Osteoblast (primary cell): Measurements from ENCODE around the gene FRMD4B. TPM values are rescaled to one million over a fixed set of nuclear protein-coding genes. Genes with fewer than 3 reads are reported as not detected.

ENCODE experiments used
- DNase-seq: peaks from one replicate; pipeline ENCODE4 v3.0.0; 2011; ENCODE audit warnings: low spot score, mixed read lengths; ENCODE audit not compliant: insufficient read length; ENCODE audit errors: missing footprints
- H2AFZ ChIP-seq: 2 replicates; pipeline ENCODE4 v1.6.0; 2011; ENCODE audit warnings: mild to moderate bottlenecking, low read length
- H3K27ac ChIP-seq: 2 replicates; pipeline ENCODE4 v1.5.1; 2011; ENCODE audit warnings: mild to moderate bottlenecking, low read depth, low read length, moderate library complexity
- H3K27me3 ChIP-seq: 2 replicates; pipeline ENCODE4 v1.6.0; 2012; ENCODE audit warnings: mild to moderate bottlenecking, control low read depth, inconsistent platforms, low read length, moderate library complexity; ENCODE audit not compliant: insufficient read depth
- H3K36me3 ChIP-seq: 2 replicates; pipeline ENCODE4 v1.5.1; 2011; ENCODE audit warnings: mild to moderate bottlenecking, low read length, control low read depth, moderate library complexity; ENCODE audit not compliant: insufficient read depth
- H3K4me1 ChIP-seq: 2 replicates; pipeline ENCODE4 v1.5.1; 2011; ENCODE audit warnings: mild to moderate bottlenecking, low read length, control low read depth, moderate library complexity; ENCODE audit not compliant: insufficient read depth
- H3K4me2 ChIP-seq: 2 replicates; pipeline ENCODE4 v1.6.0; 2011; ENCODE audit warnings: mild to moderate bottlenecking, low read length; ENCODE audit not compliant: insufficient read depth
- H3K4me3 ChIP-seq: fragments of 200-600 bp; sonication (generic); 3 replicates; pipeline ENCODE4 v1.5.1; 2012; ENCODE audit warnings: mild to moderate bottlenecking, low read length, inconsistent platforms; ENCODE audit not compliant: insufficient read depth
- H3K79me2 ChIP-seq: 2 replicates; pipeline ENCODE4 v1.6.0; 2012; ENCODE audit warnings: mild to moderate bottlenecking, low read length, control low read depth, inconsistent platforms; ENCODE audit not compliant: insufficient read depth
- H3K9me3 ChIP-seq: 2 replicates; pipeline ENCODE4 v1.5.1; 2011; ENCODE audit warnings: low read depth, low read length, control low read depth
- H4K20me1 ChIP-seq: 2 replicates; pipeline ENCODE4 v1.6.0; 2012; ENCODE audit warnings: mild to moderate bottlenecking, low read length, control low read depth; ENCODE audit not compliant: insufficient read depth
- total RNA-seq: library from RNA; depleted of rRNA; stranded (reverse); fragments of >200 nt; gene quantifications from 2 replicates; pipeline ENCODE4 v1.2.3, GENCODE V29; 2012
- TF ChIP-seq, protein P1 (sequence below): IDR thresholded peaks from 2 replicates; pipeline ENCODE4 v1.5.1; 2011; ENCODE audit warnings: mild to moderate bottlenecking, low read depth, low read length, moderate library complexity; ENCODE audit errors: extremely low read depth

The FRMD4B gene
- total RNA-seq, 1 donor: 0.72 TPM

DNA sequence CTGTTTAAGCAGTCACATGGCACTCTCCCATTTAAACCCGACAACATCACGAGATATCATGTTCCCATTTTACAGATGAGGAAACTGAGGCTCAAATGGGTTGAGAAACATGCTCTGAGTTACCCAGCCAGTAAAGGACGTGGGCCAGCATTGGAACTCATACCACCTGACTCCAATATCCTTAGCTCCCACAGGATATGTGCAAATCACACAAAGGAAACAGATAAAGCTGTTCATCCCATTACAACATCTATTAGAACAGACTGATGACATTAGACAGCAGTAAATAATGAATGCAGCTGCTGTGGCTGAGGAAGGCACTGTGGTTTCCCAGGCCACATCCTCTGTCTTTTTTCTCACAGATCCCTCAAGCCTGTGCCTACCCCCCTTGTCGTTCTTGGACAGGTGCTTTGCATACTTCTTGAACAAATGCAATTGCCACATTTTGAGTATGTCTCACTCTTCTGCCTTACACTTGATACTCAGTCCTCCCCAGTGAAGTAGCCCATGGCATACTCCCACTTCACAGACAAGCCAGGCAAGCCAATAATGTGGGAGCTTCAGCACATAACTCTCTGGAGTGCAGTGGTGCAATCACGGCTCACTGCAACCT lies 17.7 kb downstream of the FRMD4B start:
- no peak overlapping the region for H3K4me2 ChIP-seq
- no peaks in the 10 kb centered on the region for H3K36me3 ChIP-seq
- DNase-seq: no peak
- no peaks in the 10 kb centered on the region for H3K79me2 ChIP-seq
- TF ChIP-seq, protein P1, sequence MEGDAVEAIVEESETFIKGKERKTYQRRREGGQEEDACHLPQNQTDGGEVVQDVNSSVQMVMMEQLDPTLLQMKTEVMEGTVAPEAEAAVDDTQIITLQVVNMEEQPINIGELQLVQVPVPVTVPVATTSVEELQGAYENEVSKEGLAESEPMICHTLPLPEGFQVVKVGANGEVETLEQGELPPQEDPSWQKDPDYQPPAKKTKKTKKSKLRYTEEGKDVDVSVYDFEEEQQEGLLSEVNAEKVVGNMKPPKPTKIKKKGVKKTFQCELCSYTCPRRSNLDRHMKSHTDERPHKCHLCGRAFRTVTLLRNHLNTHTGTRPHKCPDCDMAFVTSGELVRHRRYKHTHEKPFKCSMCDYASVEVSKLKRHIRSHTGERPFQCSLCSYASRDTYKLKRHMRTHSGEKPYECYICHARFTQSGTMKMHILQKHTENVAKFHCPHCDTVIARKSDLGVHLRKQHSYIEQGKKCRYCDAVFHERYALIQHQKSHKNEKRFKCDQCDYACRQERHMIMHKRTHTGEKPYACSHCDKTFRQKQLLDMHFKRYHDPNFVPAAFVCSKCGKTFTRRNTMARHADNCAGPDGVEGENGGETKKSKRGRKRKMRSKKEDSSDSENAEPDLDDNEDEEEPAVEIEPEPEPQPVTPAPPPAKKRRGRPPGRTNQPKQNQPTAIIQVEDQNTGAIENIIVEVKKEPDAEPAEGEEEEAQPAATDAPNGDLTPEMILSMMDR: no peak
- no peak overlapping the region for H2AFZ ChIP-seq
- no peak overlapping the region for H3K27ac ChIP-seq
- H3K4me1 ChIP-seq: peaks cover 23% of the 10 kb centered on the region
- H3K4me3 ChIP-seq: no peak overlapping the region
- no peaks in the 10 kb centered on the region for H4K20me1 ChIP-seq
- no peaks in the 10 kb centered on the region for H3K27me3 ChIP-seq
- no peaks in the 10 kb centered on the region for H3K9me3 ChIP-seq

DNA sequence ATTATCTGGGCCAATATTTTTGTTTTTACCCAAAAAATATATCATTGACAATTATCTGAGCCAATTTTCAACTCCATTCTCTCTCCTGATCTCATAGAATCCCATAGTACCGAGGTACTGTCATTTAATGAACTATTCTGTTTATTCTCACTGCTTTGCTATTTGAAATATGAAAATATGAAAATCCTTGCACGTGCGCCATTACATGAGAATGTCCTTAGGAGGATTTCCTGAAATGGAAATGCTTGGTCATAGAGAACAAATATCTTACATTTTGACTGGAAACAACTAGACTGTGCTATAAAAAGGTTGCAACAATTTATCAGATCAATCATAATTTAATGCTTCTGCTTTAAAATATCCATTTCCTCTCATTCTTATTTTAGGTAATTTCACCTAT lies 18.3 kb downstream of the FRMD4B start:
- DNase-seq: no peak
- Histone ChIP-seq H2AFZ (no peak overlapping the region), H3K27me3 (no peaks in the 10 kb centered on the region), H3K4me1 (peaks cover 23% of the 10 kb centered on the region), H3K79me2 (no peaks in the 10 kb centered on the region), H3K9me3 (no peaks in the 10 kb centered on the region), H3K4me2 (no peak overlapping the region), H3K4me3 (no peak overlapping the region), H3K36me3 (no peaks in the 10 kb centered on the region), H4K20me1 (no peaks in the 10 kb centered on the region), H3K27ac (no peak overlapping the region)
- TF ChIP-seq, protein P1: no peak

DNA sequence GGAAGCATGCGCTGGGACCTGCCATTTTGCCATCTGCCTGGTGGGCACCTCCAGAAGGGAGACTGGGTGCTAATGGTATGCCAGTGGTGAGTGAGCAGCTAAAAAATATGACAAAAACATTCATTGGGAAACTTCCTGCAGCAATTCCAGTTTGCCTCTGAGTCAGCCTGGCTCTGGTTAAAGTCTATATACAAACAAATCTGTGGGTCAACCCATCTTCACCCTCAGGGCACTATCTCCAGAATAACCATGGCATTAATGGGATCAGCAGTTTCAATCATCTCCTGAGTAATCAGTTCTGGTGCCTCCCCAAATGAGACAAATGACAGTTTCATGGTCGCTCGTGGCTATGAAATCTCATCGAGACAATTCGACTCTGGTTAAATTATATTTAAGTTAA lies 21.5 kb downstream of the FRMD4B start:
- H3K79me2 ChIP-seq: no peaks in the 10 kb centered on the region
- H3K4me2 ChIP-seq: no peak overlapping the region
- H4K20me1 ChIP-seq: no peaks in the 10 kb centered on the region
- no peaks in the 10 kb centered on the region for H3K9me3 ChIP-seq
- H3K4me1 ChIP-seq: peaks cover 5% of the 10 kb centered on the region
- H3K27me3 ChIP-seq: no peaks in the 10 kb centered on the region
- no peaks in the 10 kb centered on the region for H3K36me3 ChIP-seq
- TF ChIP-seq, protein P1: no peak
- peak overlapping the region; percentile 63 for H2AFZ ChIP-seq
- H3K27ac ChIP-seq: no peak overlapping the region
- H3K4me3 ChIP-seq: no peak overlapping the region
- peak; percentile 80 for DNase-seq

DNA sequence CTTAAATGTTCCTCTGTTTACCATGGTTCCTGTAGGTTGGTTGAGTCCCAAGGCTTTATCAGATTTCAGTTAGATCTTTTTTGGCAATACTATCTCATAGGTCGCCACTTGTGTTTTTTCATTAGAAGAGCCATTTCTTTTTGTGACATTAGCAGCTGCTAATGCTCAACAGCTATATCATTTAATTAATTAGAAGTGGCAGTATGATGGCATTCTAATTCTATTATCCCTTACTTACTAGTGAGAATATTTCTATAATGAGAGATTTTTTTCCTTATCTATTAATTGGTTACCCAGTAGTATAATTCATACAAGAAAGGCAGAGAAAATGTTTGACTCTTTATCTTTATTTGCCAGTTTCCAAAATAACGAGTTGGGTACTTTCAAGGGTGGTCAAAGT lies 25.2 kb downstream of the FRMD4B start:
- Histone ChIP-seq H3K4me2 (no peak overlapping the region), H3K4me1 (peaks cover 5% of the 10 kb centered on the region), H3K27ac (no peak overlapping the region), H3K79me2 (no peaks in the 10 kb centered on the region), H3K27me3 (no peaks in the 10 kb centered on the region), H3K9me3 (no peaks in the 10 kb centered on the region), H3K36me3 (no peaks in the 10 kb centered on the region), H3K4me3 (no peak overlapping the region), H4K20me1 (no peaks in the 10 kb centered on the region), H2AFZ (no peak overlapping the region)
- no peak for DNase-seq
- TF ChIP-seq, protein P1: no peak
